ENCODE measurements around the gene ATP8B4. TPM values are rescaled to one million over a fixed set of nuclear protein-coding genes. Genes with fewer than 3 reads are reported as not detected.

Gene ATP8B4
- total RNA-seq, 4 donors from 2014 or later, result 2.2 to 9.5 (median 3.0) TPM

GRCh38 chr15:50057196-50057595 is 61.8 kb downstream of the ATP8B4 start:
- WGBS, result 90% methylated on average over 4 of the region's 4 CpGs

GRCh38 chr15:50055750-50056157 is 63.3 kb downstream of the ATP8B4 start:
- H3K27ac ChIP-seq, result peak overlapping the region; percentile 51
- no peaks in the 10 kb centered on the region for H3K27me3 ChIP-seq
- WGBS, result 79% methylated on average over 5 of the region's 5 CpGs
- no peaks in the 10 kb centered on the region for H3K9me3 ChIP-seq
- TF ChIP-seq POLR2AphosphoS5 (IDR thresholded peaks at IDR 0.05) (no peak), CTCF (IDR thresholded peaks at IDR 0.05) (no peak), POLR2A (IDR thresholded peaks at IDR 0.05) (no peak), EP300 (IDR thresholded peaks at IDR 0.05) (no peak)
- no peak for DNase-seq (ENCODE audit: low spot score in 2 of 2)
- H3K36me3 ChIP-seq, result no peaks in the 10 kb centered on the region
- peaks cover 14% of the 10 kb centered on the region for H3K4me1 ChIP-seq
- no peak overlapping the region for H3K4me3 ChIP-seq

More at GRCh38 chr15:50057196-50057595, 61.8 kb downstream of the ATP8B4 start:
- H3K4me3 ChIP-seq, result no peak overlapping the region
- H3K27ac ChIP-seq, result no peak overlapping the region
- H3K27me3 ChIP-seq, result no peaks in the 10 kb centered on the region
- TF ChIP-seq POLR2A (IDR thresholded peaks at IDR 0.05) (no peak), CTCF (IDR thresholded peaks at IDR 0.05) (no peak), POLR2AphosphoS5 (IDR thresholded peaks at IDR 0.05) (no peak), EP300 (IDR thresholded peaks at IDR 0.05) (no peak)
- H3K9me3 ChIP-seq, result no peaks in the 10 kb centered on the region
- no peak for DNase-seq (ENCODE audit: low spot score in 2 of 2)
- peaks cover 14% of the 10 kb centered on the region for H3K4me1 ChIP-seq
- H3K36me3 ChIP-seq, result no peaks in the 10 kb centered on the region

DNA sequence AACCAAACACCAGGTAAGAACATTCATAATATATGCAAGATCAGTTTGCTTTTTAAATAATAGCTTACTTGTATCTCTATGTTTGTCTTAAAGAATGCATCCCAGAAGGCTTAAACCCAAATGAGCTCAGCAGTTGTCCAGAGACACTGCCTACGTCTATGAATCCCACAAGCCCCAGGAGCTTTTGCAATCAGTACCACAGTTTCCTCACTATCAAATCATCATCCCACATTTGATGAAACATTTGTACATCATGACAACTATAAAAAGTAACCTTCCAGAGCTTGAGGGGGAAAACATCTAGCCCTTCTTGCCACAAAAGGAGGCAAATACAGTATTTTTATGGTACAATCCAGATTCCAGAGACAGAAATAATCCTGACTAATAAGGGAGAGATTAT is 63.7 kb downstream of the ATP8B4 start:
- Histone ChIP-seq H3K9me3 (no peaks in the 10 kb centered on the region), H3K27me3 (no peaks in the 10 kb centered on the region), H3K4me1 (peaks cover 14% of the 10 kb centered on the region), H3K36me3 (no peaks in the 10 kb centered on the region), H3K4me3 (peak overlapping the region; percentile 16), H3K27ac (peak overlapping the region; percentile 51)
- DNase-seq (ENCODE audit: low spot score in 2 of 2), result no peak
- TF ChIP-seq POLR2AphosphoS5 (IDR thresholded peaks at IDR 0.05), result peak in 2 of 3 donors; percentile 40 to 67
- TF ChIP-seq EP300 (IDR thresholded peaks at IDR 0.05), result no peak
- TF ChIP-seq CTCF (IDR thresholded peaks at IDR 0.05), result no peak
- TF ChIP-seq POLR2A (IDR thresholded peaks at IDR 0.05), result no peak
- 23% methylated on average over 1 of the region's 1 CpG for WGBS

- no peak for TF ChIP-seq CTCF (IDR thresholded peaks at IDR 0.05)
- no peak for TF ChIP-seq EP300 (IDR thresholded peaks at IDR 0.05)
- no peak for TF ChIP-seq POLR2A (IDR thresholded peaks at IDR 0.05)
- no peak for TF ChIP-seq POLR2AphosphoS5 (IDR thresholded peaks at IDR 0.05)
Measured at GRCh38 chr15:50053055-50053856, 65.8 kb downstream of the ATP8B4 start.

GRCh38 chr15:50051811-50052419 is 67.1 kb downstream of the ATP8B4 start:
- 31% methylated on average over 3 of the region's 3 CpGs for WGBS
- peaks cover 5% of the 10 kb centered on the region for H3K4me1 ChIP-seq
- H3K36me3 ChIP-seq, result no peaks in the 10 kb centered on the region
- no peaks in the 10 kb centered on the region for H3K9me3 ChIP-seq
- no peak overlapping the region for H3K27ac ChIP-seq
- TF ChIP-seq EP300 (IDR thresholded peaks at IDR 0.05), result no peak
- peak; percentile 27 to 43 for TF ChIP-seq CTCF (IDR thresholded peaks at IDR 0.05)
- no peak overlapping the region for H3K4me3 ChIP-seq
- H3K27me3 ChIP-seq, result no peaks in the 10 kb centered on the region
- no peak for DNase-seq (ENCODE audit: low spot score in 2 of 2)

More at GRCh38 chr15:50053055-50053856, 65.8 kb downstream of the ATP8B4 start:
- WGBS, result 57% methylated on average over 3 of the region's 3 CpGs
- Histone ChIP-seq H3K36me3 (no peaks in the 10 kb centered on the region), H3K4me3 (no peak overlapping the region), H3K4me1 (peaks cover 5% of the 10 kb centered on the region), H3K27me3 (no peaks in the 10 kb centered on the region), H3K9me3 (no peaks in the 10 kb centered on the region), H3K27ac (no peak overlapping the region)
- DNase-seq (ENCODE audit: low spot score in 2 of 2), result no peak
